Natural killer cell (primary cell): ENCODE measurements around the gene TAF1B. TPM values are rescaled to one million over a fixed set of nuclear protein-coding genes. Genes with fewer than 3 reads are reported as not detected.

Source experiments
- ATAC-seq, 3 donors: fragments of 150-1000 bp in 2 of 3; fragments of 200-7000 bp in 1 of 3; cut with Tn5 transposase; 1 replicate in 1 of 3; 2 replicates in 2 of 3; pipeline ENCODE4 v1.10.0; 2021; ENCODE audit warnings: mild to moderate bottlenecking in 2 of 3, moderate library complexity in 2 of 3
- DNase-seq, 2 donors: peaks; one replicate each; pipeline versions ENCODE4 v3.0.0 to v3.0.0-alpha.2; 2013 to 2021; ENCODE audit warnings: mixed read lengths in 1 of 2
- H3K27ac ChIP-seq: one replicate; pipeline ENCODE4 v1.5.1; 2013; ENCODE audit warnings: mild to moderate bottlenecking, low read length
- H3K27me3 ChIP-seq: one replicate; pipeline ENCODE4 v1.6.1; 2013; ENCODE audit warnings: low read length; ENCODE audit not compliant: control insufficient read depth, insufficient read depth
- H3K36me3 ChIP-seq: one replicate; pipeline ENCODE4 v1.6.1; 2013; ENCODE audit warnings: low read length; ENCODE audit not compliant: control insufficient read depth, insufficient read depth
- H3K4me1 ChIP-seq: one replicate; pipeline ENCODE4 v1.6.1; 2013; ENCODE audit warnings: low read length; ENCODE audit not compliant: control insufficient read depth, insufficient read depth
- H3K4me3 ChIP-seq: one replicate; pipeline ENCODE4 v1.5.1; 2013; ENCODE audit warnings: low read length
- H3K9me3 ChIP-seq: one replicate; pipeline ENCODE4 v1.6.1; 2013; ENCODE audit warnings: low read length; ENCODE audit not compliant: control insufficient read depth, insufficient read depth
- H3K27ac Mint-ChIP-seq, 2 donors: one replicate each; pipeline ENCODE4 v1.8.0; 2022; ENCODE audit warnings: mild to moderate bottlenecking in 2 of 2, mixed read lengths in 2 of 2, moderate library complexity in 1 of 2
- H3K27me3 Mint-ChIP-seq, 2 donors: one replicate each; pipeline ENCODE4 v1.8.0; 2022; ENCODE audit warnings: low read depth in 2 of 2, mixed read lengths in 2 of 2
- H3K36me3 Mint-ChIP-seq: one replicate; pipeline ENCODE4 v1.8.0; 2022; ENCODE audit warnings: mixed read lengths
- H3K4me1 Mint-ChIP-seq, 2 donors: one replicate each; pipeline ENCODE4 v1.8.0; 2022; ENCODE audit warnings: mixed read lengths in 2 of 2
- H3K4me3 Mint-ChIP-seq: one replicate; pipeline ENCODE4 v1.8.0; 2022; ENCODE audit warnings: mild to moderate bottlenecking, moderate library complexity, mixed read lengths
- H3K9me3 Mint-ChIP-seq, 2 donors: one replicate each; pipeline ENCODE4 v1.8.0; 2022; ENCODE audit warnings: mixed read lengths in 2 of 2
- WGBS: methylation state at CpG from one replicate; pipeline ENCODE4 v1.1.7; 2013; ENCODE audit warnings: missing lambda C conversion rate; ENCODE audit not compliant: insufficient coverage; 5-methylcytosine and 5-hydroxymethylcytosine counted together
- intact Hi-C: fragments of 100-400 bp; cut with micrococcal nuclease; formaldehyde crosslinking; loops from one replicate; pipeline ENCODE4 v1.14.2; 2022
- total RNA-seq, 4 donors: library from RNA; stranded (reverse); fragments of 120-200 nt in 1 of 4; gene quantifications; one replicate each; pipeline versions ENCODE4 v1.2.3 to v1.2.4, GENCODE V29; 2013 to 2022
- TF ChIP-seq, protein P1 (sequence below): fragments of 200-600 bp; IDR thresholded peaks from one replicate; pipeline ENCODE4 v1.8.0; 2022; ENCODE audit warnings: antibody characterized with exemption

The TAF1B gene
- total RNA-seq, 3 donors from 2014 or later (not counting 1 experiment from before 2014, with no cell fraction given), result 24.8 to 40.8 (median 26.8) TPM

DNA sequence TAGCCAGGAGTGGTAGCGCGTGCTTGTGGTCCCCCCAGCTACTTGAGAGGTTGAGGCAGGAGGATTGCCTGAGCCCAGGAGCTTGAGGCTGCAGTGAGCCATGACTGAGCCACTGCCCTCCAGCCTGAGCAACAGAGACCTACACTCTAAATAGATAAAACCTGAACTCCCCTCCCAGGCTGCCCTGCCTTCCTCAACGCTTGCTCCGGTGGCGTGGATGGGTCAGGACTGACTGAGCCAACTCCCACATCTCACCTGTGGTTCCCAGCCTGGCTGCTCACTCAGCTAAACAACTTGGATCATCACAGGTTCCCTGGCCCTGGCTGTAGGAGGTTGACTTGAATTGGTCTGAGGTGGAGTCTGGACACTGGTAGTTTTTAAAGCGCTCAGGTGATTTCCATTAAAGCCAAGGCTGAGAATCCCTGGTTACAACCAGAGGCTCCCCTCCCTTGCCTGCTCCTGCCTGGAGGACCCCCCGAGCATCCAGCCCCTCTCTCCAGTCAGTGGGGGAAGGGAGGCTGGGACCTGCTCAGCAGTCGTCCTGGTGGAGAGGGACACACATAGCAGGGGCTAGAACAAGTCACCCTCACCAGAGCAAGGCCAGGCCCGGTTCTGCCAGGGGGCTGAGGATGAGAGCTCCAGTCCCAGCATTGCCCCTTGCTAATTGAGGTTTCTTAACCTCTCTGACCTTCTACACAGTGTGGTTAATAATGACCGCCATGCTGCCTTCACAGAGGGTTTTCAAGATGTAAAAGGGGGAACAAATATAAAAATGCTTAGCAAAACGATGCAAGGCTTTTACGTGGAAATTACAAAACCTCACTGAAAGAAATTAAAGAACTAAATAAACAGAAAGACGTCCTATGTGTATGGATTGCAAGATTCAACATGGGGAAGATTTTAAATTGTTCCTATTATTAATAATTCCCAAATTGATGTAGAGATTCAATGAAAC, 46.9 kb upstream of the TAF1B start:
- no peak for DNase-seq
- 86% methylated on average over 9 of the region's 13 CpGs for WGBS
- Mint-ChIP-seq H3K27ac (no peak overlapping the region), H3K9me3 (no peaks in the 10 kb centered on the region), H3K36me3 (no peaks in the 10 kb centered on the region), H3K4me1 (peaks cover 36 to 46% of the 10 kb centered on the region in 2 donors), H3K27me3 (peaks cover 0 to 2% of the 10 kb centered on the region in 2 donors), H3K4me3 (peak overlapping the region; percentile 0)
- ATAC-seq, result no peak
- TF ChIP-seq, protein P1, sequence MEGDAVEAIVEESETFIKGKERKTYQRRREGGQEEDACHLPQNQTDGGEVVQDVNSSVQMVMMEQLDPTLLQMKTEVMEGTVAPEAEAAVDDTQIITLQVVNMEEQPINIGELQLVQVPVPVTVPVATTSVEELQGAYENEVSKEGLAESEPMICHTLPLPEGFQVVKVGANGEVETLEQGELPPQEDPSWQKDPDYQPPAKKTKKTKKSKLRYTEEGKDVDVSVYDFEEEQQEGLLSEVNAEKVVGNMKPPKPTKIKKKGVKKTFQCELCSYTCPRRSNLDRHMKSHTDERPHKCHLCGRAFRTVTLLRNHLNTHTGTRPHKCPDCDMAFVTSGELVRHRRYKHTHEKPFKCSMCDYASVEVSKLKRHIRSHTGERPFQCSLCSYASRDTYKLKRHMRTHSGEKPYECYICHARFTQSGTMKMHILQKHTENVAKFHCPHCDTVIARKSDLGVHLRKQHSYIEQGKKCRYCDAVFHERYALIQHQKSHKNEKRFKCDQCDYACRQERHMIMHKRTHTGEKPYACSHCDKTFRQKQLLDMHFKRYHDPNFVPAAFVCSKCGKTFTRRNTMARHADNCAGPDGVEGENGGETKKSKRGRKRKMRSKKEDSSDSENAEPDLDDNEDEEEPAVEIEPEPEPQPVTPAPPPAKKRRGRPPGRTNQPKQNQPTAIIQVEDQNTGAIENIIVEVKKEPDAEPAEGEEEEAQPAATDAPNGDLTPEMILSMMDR, result no peak
- intact Hi-C loops, result no loop called here
- no peak overlapping the region for H3K4me3 ChIP-seq
- H3K27me3 ChIP-seq, result no peaks in the 10 kb centered on the region
- H3K36me3 ChIP-seq, result no peaks in the 10 kb centered on the region
- no peaks in the 10 kb centered on the region for H3K9me3 ChIP-seq
- H3K27ac ChIP-seq, result no peak overlapping the region
- H3K4me1 ChIP-seq, result peaks cover 59% of the 10 kb centered on the region

DNA sequence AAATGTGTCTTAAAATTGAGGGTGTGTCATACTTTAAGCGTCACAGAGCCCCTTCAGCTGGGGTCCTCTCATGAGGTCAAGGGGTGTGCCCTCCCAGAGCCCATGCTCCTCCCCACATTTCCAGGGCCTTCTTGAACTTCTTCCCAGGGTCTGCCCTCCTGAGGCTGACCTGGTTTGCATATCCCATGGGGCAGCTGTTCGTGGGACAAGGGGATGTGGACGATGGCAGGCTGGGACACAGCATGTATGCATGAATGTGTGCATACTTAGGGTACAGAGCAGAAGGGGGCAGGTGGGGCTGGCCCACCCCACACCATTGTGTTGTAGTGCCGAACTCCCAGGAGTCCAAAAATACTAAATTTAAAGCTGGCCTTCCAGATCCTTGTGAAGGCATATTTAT, 46.2 kb upstream of the TAF1B start:
- intact Hi-C loops, result no loop called here
- Histone ChIP-seq H3K36me3 (no peaks in the 10 kb centered on the region), H3K4me1 (peaks cover 65% of the 10 kb centered on the region), H3K9me3 (no peaks in the 10 kb centered on the region), H3K4me3 (no peak overlapping the region), H3K27ac (no peak overlapping the region), H3K27me3 (no peaks in the 10 kb centered on the region)
- Mint-ChIP-seq H3K27me3 (peaks cover 0 to 2% of the 10 kb centered on the region in 2 donors), H3K9me3 (no peaks in the 10 kb centered on the region), H3K4me3 (no peak overlapping the region), H3K27ac (no peak overlapping the region), H3K36me3 (no peaks in the 10 kb centered on the region), H3K4me1 (peaks cover 36 to 49% of the 10 kb centered on the region in 2 donors)
- ATAC-seq (no peak), DNase-seq (no peak)
- TF ChIP-seq, protein P1, result no peak
- 94% methylated on average over 4 of the region's 4 CpGs for WGBS

DNA sequence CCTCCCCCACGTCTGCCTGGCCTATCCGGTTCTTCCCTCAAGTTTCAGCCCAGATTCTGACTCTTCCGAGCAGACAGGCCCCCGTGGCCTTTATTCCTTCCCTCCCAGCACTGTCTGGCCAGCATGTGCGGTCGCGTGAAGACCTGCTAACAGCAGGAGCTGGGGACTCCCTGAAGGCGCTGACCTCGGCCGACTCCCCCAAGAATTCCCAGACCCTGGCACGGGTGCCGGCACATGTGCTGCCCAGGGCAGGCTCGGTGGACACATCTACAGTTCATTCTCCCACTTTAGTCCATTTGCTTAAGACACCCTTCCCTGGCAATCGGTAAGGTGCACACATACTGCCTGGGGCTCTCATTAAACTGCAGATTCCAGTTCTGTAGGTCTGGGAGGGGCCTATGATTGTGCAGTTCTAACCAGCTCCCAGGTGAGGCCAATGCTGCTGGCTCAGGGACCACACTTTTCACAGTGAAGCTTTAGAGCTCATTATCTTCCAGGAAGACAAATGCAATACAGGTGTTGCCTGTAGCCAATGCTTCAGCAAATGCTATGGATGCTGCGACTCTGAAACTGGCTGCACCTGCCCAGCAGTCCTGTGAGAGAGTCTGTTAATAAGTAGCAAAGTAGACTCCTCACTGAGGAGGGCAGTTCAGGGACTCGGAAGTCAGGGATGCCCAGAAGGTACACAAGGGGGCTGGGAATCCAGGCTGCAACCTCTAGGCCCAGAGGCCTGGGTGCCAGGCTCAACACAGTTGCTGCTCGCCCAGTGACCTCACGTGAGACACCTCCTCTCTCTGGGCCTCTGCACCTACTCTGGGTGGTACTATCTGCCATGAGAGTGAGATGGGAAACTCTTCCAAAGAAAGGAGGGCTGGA, 45.4 kb upstream of the TAF1B start:
- intact Hi-C loops, result no loop called here
- Mint-ChIP-seq H3K9me3 (no peaks in the 10 kb centered on the region), H3K4me1 (peaks cover 36 to 49% of the 10 kb centered on the region in 2 donors), H3K4me3 (peak overlapping the region; percentile 47), H3K27me3 (peaks cover 0 to 2% of the 10 kb centered on the region in 2 donors), H3K36me3 (no peaks in the 10 kb centered on the region), H3K27ac (peak overlapping the region in 1 of 2 donors; percentile 89)
- Histone ChIP-seq H3K27me3 (no peaks in the 10 kb centered on the region), H3K9me3 (no peaks in the 10 kb centered on the region), H3K27ac (no peak overlapping the region), H3K36me3 (no peaks in the 10 kb centered on the region), H3K4me3 (no peak overlapping the region), H3K4me1 (peaks cover 57% of the 10 kb centered on the region)
- TF ChIP-seq, protein P1, result no peak
- ATAC-seq (no peak), DNase-seq (no peak)
- WGBS, result 87% methylated on average over 18 of the region's 18 CpGs
